IMR-90 (cell line): ENCODE data around the gene SASH1. TPM values are rescaled to one million over a fixed set of nuclear protein-coding genes. Genes with fewer than 3 reads are reported as not detected.

ENCODE experiments used
- ATAC-seq: fragments of 200-7000 bp; cut with Tn5 transposase; 2 replicates; pipeline ENCODE4 v1.9.1; 2020; ENCODE audit warnings: low read depth, mild to moderate bottlenecking, moderate library complexity
- BruUV-seq: library from RNA; stranded (reverse); fragments of 400-500 nt; replicated peaks from 2 replicates; lab custom pipeline; 2021; lab: Mats Ljungman, UMichigan
- CTCF ChIA-PET: fragments of 300-600 bp; formaldehyde crosslinking; extraction: SDS; loops from one replicate; lab custom pipeline; 2021; ENCODE audit warnings: antibody characterized with exemption; lab: Yijun Ruan, JAX
- POLR2A ChIA-PET: fragments of 300-600 bp; sonication (Branson Sonifier 250); formaldehyde crosslinking; loops from one replicate; lab custom pipeline; 2022; ENCODE audit warnings: antibody characterized with exemption; ENCODE audit not compliant: unreplicated experiment; lab: Charles Lee
- DNase-seq: peaks from one replicate; pipeline ENCODE4 v3.0.0; 2013
- H2AFZ ChIP-seq: replicated peaks from 2 replicates; pipeline ENCODE3; 2013; ENCODE audit warnings: low read length, mild to moderate bottlenecking; ENCODE audit not compliant: poor library complexity
- H2AK5ac ChIP-seq: 2 replicates; pipeline ENCODE4 v1.6.1; 2013; ENCODE audit warnings: low read depth, low read length, inconsistent platforms
- H2AK9ac ChIP-seq: replicated peaks from 2 replicates; pipeline ENCODE3; 2013; ENCODE audit warnings: mild to moderate bottlenecking, low read depth, low read length, moderate library complexity; ENCODE audit not compliant: poor library complexity
- H2BK120ac ChIP-seq: 2 replicates; pipeline ENCODE4 v1.6.1; 2013; ENCODE audit warnings: low read depth, low read length, inconsistent platforms
- H2BK15ac ChIP-seq: 3 replicates; pipeline ENCODE4 v1.6.1; 2013; ENCODE audit warnings: low read depth, low read length, inconsistent platforms
- H2BK20ac ChIP-seq: 2 replicates; pipeline ENCODE4 v1.6.1; 2013; ENCODE audit warnings: low read depth, mild to moderate bottlenecking, inconsistent platforms, low read length, moderate library complexity
- H2BK5ac ChIP-seq: 2 replicates; pipeline ENCODE4 v1.6.1; 2013; ENCODE audit warnings: mild to moderate bottlenecking, low read depth, low read length, inconsistent platforms; ENCODE audit not compliant: poor library complexity, severe bottlenecking
- H3K14ac ChIP-seq: replicated peaks from 2 replicates; pipeline ENCODE4 v1.6.1; 2013; ENCODE audit warnings: low read depth, low read length, inconsistent platforms
- H3K18ac ChIP-seq: 2 replicates; pipeline ENCODE4 v1.6.1; 2013; ENCODE audit warnings: low read depth, low read length, control low read depth
- H3K23ac ChIP-seq: 2 replicates; pipeline ENCODE4 v1.6.1; 2013; ENCODE audit warnings: low read depth, low read length, inconsistent platforms
- H3K27ac ChIP-seq: 2 replicates; pipeline ENCODE4 v1.5.1; 2013; ENCODE audit warnings: mild to moderate bottlenecking, control low read depth, low read length; ENCODE audit not compliant: insufficient read depth
- H3K27me3 ChIP-seq: 2 replicates; pipeline ENCODE4 v1.6.1; 2013; ENCODE audit warnings: low read length; ENCODE audit not compliant: control insufficient read depth, insufficient read depth
- H3K36me3 ChIP-seq: 2 replicates; pipeline ENCODE4 v1.6.1; 2013; ENCODE audit warnings: low read length, mixed read lengths; ENCODE audit not compliant: control insufficient read depth, insufficient read depth
- H3K4ac ChIP-seq: 2 replicates; pipeline ENCODE4 v1.6.1; 2013; ENCODE audit warnings: low read depth, low read length, inconsistent platforms
- H3K4me1 ChIP-seq: 2 replicates; pipeline ENCODE4 v1.6.1; 2013; ENCODE audit warnings: low read length, mixed read lengths; ENCODE audit not compliant: control insufficient read depth, insufficient read depth
- H3K4me2 ChIP-seq: 2 replicates; pipeline ENCODE4 v1.6.1; 2013; ENCODE audit warnings: low read depth, mild to moderate bottlenecking, control low read depth, low read length, moderate library complexity
- H3K4me3 ChIP-seq: 2 replicates; pipeline ENCODE4 v1.5.1; 2013; ENCODE audit warnings: low read depth, mild to moderate bottlenecking, control low read depth, low read length, moderate library complexity; ENCODE audit not compliant: insufficient read depth
- H3K56ac ChIP-seq: 2 replicates; pipeline ENCODE4 v1.6.1; 2013; ENCODE audit warnings: low read length, inconsistent platforms; ENCODE audit not compliant: insufficient read depth; ENCODE audit errors: extremely low read depth
- H3K79me1 ChIP-seq, 2 experiments: 2 replicates each; pipeline ENCODE4 v1.6.1; 2013; ENCODE audit warnings: low read length in 2 of 2, inconsistent platforms in 1 of 2, low read depth in 1 of 2
- H3K9ac ChIP-seq: 2 replicates; pipeline ENCODE4 v1.6.1; 2013; ENCODE audit warnings: low read depth, low read length, control low read depth
- H3K9me1 ChIP-seq: 2 replicates; pipeline ENCODE4 v1.6.1; 2013; ENCODE audit warnings: low read length, inconsistent platforms; ENCODE audit not compliant: insufficient read depth
- H3K9me3 ChIP-seq: 2 replicates; pipeline ENCODE4 v1.6.1; 2013; ENCODE audit warnings: low read length; ENCODE audit not compliant: control insufficient read depth, insufficient read depth
- H4K20me1 ChIP-seq: 2 replicates; pipeline ENCODE4 v1.6.1; 2013; ENCODE audit warnings: low read length, inconsistent platforms; ENCODE audit not compliant: insufficient read depth
- H4K5ac ChIP-seq: 2 replicates; pipeline ENCODE4 v1.6.1; 2013; ENCODE audit warnings: mild to moderate bottlenecking, low read depth, low read length, control low read depth
- H4K8ac ChIP-seq, 2 experiments: 2 replicates each; pipeline ENCODE4 v1.6.1; 2013; ENCODE audit warnings: low read depth in 2 of 2, low read length in 2 of 2, control low read depth in 1 of 2, inconsistent platforms in 1 of 2
- H4K91ac ChIP-seq: 2 replicates; pipeline ENCODE4 v1.6.1; 2013; ENCODE audit warnings: low read depth, low read length, inconsistent platforms; ENCODE audit not compliant: insufficient read depth
- MAZ ChIP-seq: IDR thresholded peaks from 2 replicates; pipeline ENCODE4 v1.6.1; 2012; ENCODE audit warnings: low read depth, mild to moderate bottlenecking, low read length, improper control_type of control experiment, moderate library complexity, borderline replicate concordance
- NFE2L2 ChIP-seq: fragments of 150-350 bp; IDR thresholded peaks from 2 replicates; pipeline ENCODE4 v1.6.1; 2016; ENCODE audit warnings: low read depth, mild to moderate bottlenecking, low read length
- WGBS, 2 experiments: methylation state at CpG; one replicate each; pipeline versions ENCODE4 v1.1.5 to v1.1.7; 2013; ENCODE audit warnings: missing lambda C conversion rate in 2 of 2; ENCODE audit not compliant: insufficient read length in 1 of 2; ENCODE audit errors: extremely low coverage in 2 of 2; 5-methylcytosine and 5-hydroxymethylcytosine counted together
- dilution Hi-C: fragments of 300-500 bp; cut with HindIII; formaldehyde crosslinking; loops from one replicate; pipeline ENCODE4 v1.14.3; 2018; ENCODE audit warnings: low sequenced_read_pairs; ENCODE audit not compliant: unreplicated experiment
- in situ Hi-C: fragments of 300-500 bp; cut with MboI; formaldehyde crosslinking; loops from 3 replicates; pipeline ENCODE4 v1.14.3; 2019; ENCODE audit warnings: low sequenced_read_pairs, inconsistent platforms, mixed read lengths
- intact Hi-C: fragments of 100-400 bp; cut with micrococcal nuclease; formaldehyde crosslinking; loops from 2 replicates; pipeline ENCODE4 v1.10.0; 2022
- polyA plus RNA-seq, 3 experiments: library from polyadenylated mRNA; depleted of rRNA; stranded (reverse); fragments of >200 nt; gene quantifications; 2 replicates each; pipeline ENCODE4 v1.2.3, GENCODE V29; 2012; ENCODE audit warnings: low replicate concordance in 1 of 3
- total RNA-seq: library from RNA; depleted of rRNA; stranded (reverse); fragments of >200 nt; gene quantifications from 2 replicates; pipeline ENCODE4 v1.2.3, GENCODE V29; 2012

Gene SASH1
- total and polyA plus RNA-seq, 2 of the 4 experiments (the other 2 are of a cell fraction): 11.6 to 16.5 TPM

DNA sequence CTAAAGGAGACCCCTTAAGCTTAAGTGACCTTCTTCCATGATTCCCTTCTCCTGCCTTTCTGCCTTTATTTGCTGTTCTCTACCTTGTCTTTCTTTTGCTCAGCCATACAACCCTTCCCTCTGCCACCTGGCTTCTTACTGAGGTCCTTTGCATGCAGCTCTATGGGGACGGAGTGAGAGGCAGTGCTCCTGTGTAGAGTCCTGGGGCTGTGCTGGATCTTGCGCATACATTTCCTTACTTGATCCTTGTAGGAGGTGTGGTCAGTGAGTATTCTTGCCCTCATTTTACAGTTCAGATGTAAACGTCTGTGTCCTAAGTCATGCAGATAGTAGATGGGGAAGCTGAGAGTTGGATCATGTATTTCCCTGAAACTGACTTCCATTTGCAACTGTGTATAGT lies 5.7 kb downstream of the SASH1 start:
- CTCF ChIA-PET: no interaction called here
- Histone ChIP-seq H3K4me2 (no peak overlapping the region), H2AK5ac (no peak overlapping the region), H3K27me3 (no peaks in the 10 kb centered on the region), H3K9me1 (peaks cover 6% of the 10 kb centered on the region; the same call in 1 of the 2 replicates), H3K79me1 (peaks cover 17 to 75% of the 10 kb centered on the region in 2 experiments; a peak in 3 of 4 replicates), H2AK9ac (no peak overlapping the region), H2BK15ac (no peak overlapping the region), H4K20me1 (no peaks in the 10 kb centered on the region; the same call in 1 of the 2 replicates), H4K5ac (no peak overlapping the region), H3K36me3 (no peaks in the 10 kb centered on the region; the same call in 1 of the 2 replicates), H3K27ac (no peak overlapping the region), H3K4ac (peak overlapping the region; percentile 30; the same call in 1 of the 2 replicates), H2BK20ac (peak overlapping the region; percentile 20), H4K8ac (0 out of 4 replicates have a peak overlapping the region, but pooled peaks of 1 of the 2 experiments have one; percentile 2), H3K9me3 (no peaks in the 10 kb centered on the region), H4K91ac (no peak overlapping the region), H3K9ac (no peak overlapping the region), H2AFZ (no peak overlapping the region), H3K4me1 (no peaks in the 10 kb centered on the region), H3K14ac (0 out of 2 replicates have a peak overlapping the region, but pooled peaks have one; percentile 13), H2BK120ac (no peak overlapping the region), H3K23ac (peak overlapping the region; percentile 52; the same call in 1 of the 2 replicates), H2BK5ac (no peak overlapping the region), H3K4me3 (no peak overlapping the region), H3K18ac (no peak overlapping the region), H3K56ac (no peak overlapping the region)
- POLR2A ChIA-PET: no interaction called here
- in situ Hi-C loops (no loop called here), intact Hi-C loops (no loop called here), dilution Hi-C loops (no loop called here)
- TF ChIP-seq MAZ (no peak), NFE2L2 (no peak)
- no peak for ATAC-seq
- BruUV-seq: no TSS peak
- WGBS, 2 experiments: no CpG with 5 or more reads among the region's 3 CpGs
- no peak for DNase-seq
